Thyroid gland (tissue), 4 donors: ENCODE data around the gene ATXN1.

Source experiments
- CTCF ChIP-seq, 6 experiments: fragments of 200-600 bp in 3 of 6; fragments of 450-650 bp in 3 of 6; sonication (generic) in 3 of 6; IDR thresholded peaks; one replicate each; pipeline ENCODE4 v1.5.1; 2016 to 2019; ENCODE audit warnings: antibody characterized with exemption in 6 of 6, mild to moderate bottlenecking in 2 of 6, inconsistent platforms in 1 of 6, moderate library complexity in 1 of 6
- POLR2A ChIP-seq, 2 donors: fragments of 450-650 bp; IDR thresholded peaks; one replicate each; pipeline ENCODE4 v1.6.1; 2017; ENCODE audit warnings: antibody characterized with exemption in 2 of 2, mild to moderate bottlenecking in 2 of 2, moderate library complexity in 1 of 2

- TF ChIP-seq CTCF (IDR thresholded peaks at IDR 0.05), result no peak
- no peak for TF ChIP-seq POLR2A (IDR thresholded peaks at IDR 0.05)
Observed at GRCh38 chr6:16295471-16295870, 465.8 kb downstream of the ATXN1 start.
